SK-N-SH (cell line): ENCODE results near the gene DOC2A. TPM values are rescaled to one million over a fixed set of nuclear protein-coding genes. Genes with fewer than 3 reads are reported as not detected.

Experiments used
- CTCF ChIA-PET: fragments of 300-600, 350-600 bp; formaldehyde crosslinking; extraction: SDS; loops from one replicate; lab custom pipeline; 2021; lab: Yijun Ruan, JAX
- POLR2A ChIA-PET: fragments of 350-600 bp; sonication (Branson Sonifier 250); formaldehyde crosslinking; extraction: SDS; loops from one replicate; lab custom pipeline; 2020; ENCODE audit warnings: antibody characterized with exemption, inconsistent platforms; lab: Yijun Ruan, JAX
- DNase-seq: peaks from one replicate; pipeline ENCODE4 v3.0.0; 2012
- H2AFZ ChIP-seq: fragments of 200-600 bp; sonication (generic); 2 replicates; pipeline ENCODE4 v1.8.1; 2016; ENCODE audit warnings: antibody characterized with exemption, mild to moderate bottlenecking, low read depth
- H3F3A ChIP-seq: fragments of 200-600 bp; sonication (generic); replicated peaks from 2 replicates; pipeline ENCODE3; 2016; ENCODE audit warnings: antibody characterized with exemption, mild to moderate bottlenecking; ENCODE audit not compliant: insufficient read depth
- H3K27ac ChIP-seq, 2 experiments: fragments of 200-500 bp in 1 of 2; fragments of 200-600 bp in 1 of 2; sonication (Bioruptor generic) in 1 of 2; sonication (generic), shearing (Covaris generic) in 1 of 2; 2 replicates each; pipeline versions ENCODE4 v1.5.1 to v1.6.1; 2014 to 2016; ENCODE audit warnings: low read depth in 2 of 2, inconsistent platforms in 1 of 2, low read length in 1 of 2, mild to moderate bottlenecking in 1 of 2, mixed read lengths in 1 of 2
- H3K27me3 ChIP-seq: fragments of 200-600 bp; sonication (generic), shearing (Covaris generic); 2 replicates; pipeline ENCODE4 v1.6.1; 2016; ENCODE audit warnings: mixed run types; ENCODE audit not compliant: insufficient read depth
- H3K36me3 ChIP-seq, 2 experiments: fragments of 200-500 bp in 1 of 2; fragments of 200-600 bp in 1 of 2; sonication (Bioruptor generic) in 1 of 2; sonication (generic) in 1 of 2; replicated peaks in 1 of 2; 2 replicates each; pipeline versions ENCODE3 to v1.5.1; 2014 to 2016; ENCODE audit warnings: low read length in 1 of 2, mild to moderate bottlenecking in 1 of 2; ENCODE audit not compliant: insufficient read depth in 2 of 2, control insufficient read depth in 1 of 2
- H3K4me1 ChIP-seq, 2 experiments: fragments of 200-500 bp in 1 of 2; fragments of 200-600 bp in 1 of 2; sonication (Bioruptor generic) in 1 of 2; sonication (generic), shearing (Covaris generic) in 1 of 2; 2 replicates each; pipeline versions ENCODE4 v1.5.1 to v1.6.1; 2014 to 2016; ENCODE audit warnings: low read depth in 1 of 2, low read length in 1 of 2, mixed run types in 1 of 2; ENCODE audit not compliant: insufficient read depth in 2 of 2, control insufficient read depth in 1 of 2
- H3K4me2 ChIP-seq: fragments of 200-600 bp; sonication (generic), shearing (Covaris generic); 2 replicates; pipeline ENCODE4 v1.6.1; 2017; ENCODE audit warnings: mixed run types
- H3K4me3 ChIP-seq, 2 experiments: fragments of 200-500 bp in 1 of 2; fragments of 200-600 bp in 1 of 2; sonication (Bioruptor generic) in 1 of 2; sonication (generic), shearing (Covaris generic) in 1 of 2; 2 replicates each; pipeline versions ENCODE4 v1.5.1 to v1.8.1; 2014 to 2016; ENCODE audit warnings: low read depth in 2 of 2, inconsistent platforms in 1 of 2, low read length in 1 of 2, mild to moderate bottlenecking in 1 of 2, mixed read lengths in 1 of 2, moderate library complexity in 1 of 2
- H3K79me2 ChIP-seq: fragments of 200-600 bp; sonication (generic); 2 replicates; pipeline ENCODE4 v1.8.1; 2017; ENCODE audit warnings: mild to moderate bottlenecking; ENCODE audit not compliant: insufficient read depth
- H3K9ac ChIP-seq: fragments of 200-600 bp; sonication (generic); 2 replicates; pipeline ENCODE4 v1.6.1; 2017; ENCODE audit warnings: mixed run types
- H3K9me2 ChIP-seq: fragments of 200-600 bp; sonication (generic); 2 replicates; pipeline ENCODE4 v1.6.1; 2017; ENCODE audit warnings: mixed run types
- H3K9me3 ChIP-seq: fragments of 200-600 bp; sonication (generic); 2 replicates; pipeline ENCODE4 v1.6.1; 2017; ENCODE audit warnings: mixed run types, mild to moderate bottlenecking, moderate library complexity
- H4K20me1 ChIP-seq: fragments of 200-600 bp; sonication (generic); 2 replicates; pipeline ENCODE4 v1.6.1; 2017; ENCODE audit warnings: mild to moderate bottlenecking, mixed run types; ENCODE audit not compliant: insufficient read depth
- CHD2 ChIP-seq: fragments of 150-350 bp; IDR thresholded peaks from 2 replicates; pipeline ENCODE4 v1.6.1; 2018; ENCODE audit warnings: low read length; ENCODE audit not compliant: partially characterized antibody
- CTCF ChIP-seq: fragments of 200-600 bp; sonication (generic); IDR thresholded peaks from 2 replicates; pipeline ENCODE4 v1.6.1; 2017; ENCODE audit warnings: antibody characterized with exemption, mild to moderate bottlenecking, moderate library complexity
- ELF1 ChIP-seq: IDR thresholded peaks from 2 replicates; pipeline ENCODE4 v1.4.0; 2012
- EP300 ChIP-seq, 2 experiments: IDR thresholded peaks; 2 replicates each; pipeline versions ENCODE4 v1.4.0 to v1.6.1; 2012; ENCODE audit warnings: borderline replicate concordance in 1 of 2, low read depth in 1 of 2, low read length in 1 of 2
- GABPA ChIP-seq: IDR thresholded peaks from 2 replicates; pipeline ENCODE4 v1.4.0; 2012; ENCODE audit warnings: low read depth, mild to moderate bottlenecking
- GATA2 ChIP-seq: sonication (generic); formaldehyde crosslinking; IDR thresholded peaks from 2 replicates; pipeline ENCODE4 v1.5.0; 2020; ENCODE audit warnings: mild to moderate bottlenecking, missing genetic modification reagents
- JUND ChIP-seq: IDR thresholded peaks from 2 replicates; pipeline ENCODE4 v1.4.0; 2012
- MEF2A ChIP-seq: IDR thresholded peaks from 2 replicates; pipeline ENCODE4 v1.4.0; 2012; ENCODE audit warnings: low read depth, borderline replicate concordance
- MXI1 ChIP-seq: IDR thresholded peaks from 2 replicates; pipeline ENCODE4 v1.6.1; 2012; ENCODE audit warnings: mild to moderate bottlenecking, low read depth, low read length, improper control_type of control experiment
- NFIC ChIP-seq: IDR thresholded peaks from 2 replicates; pipeline ENCODE4 v1.4.0; 2012; ENCODE audit warnings: borderline replicate concordance
- POLR2AphosphoS5 ChIP-seq: IDR thresholded peaks from 2 replicates; pipeline ENCODE4 v1.6.1; 2012; ENCODE audit warnings: low read depth, low read length
- RAD21 ChIP-seq: IDR thresholded peaks from 2 replicates; pipeline ENCODE4 v1.6.1; 2012; ENCODE audit warnings: mild to moderate bottlenecking, low read length
- RCOR1 ChIP-seq: fragments of 150-350 bp; IDR thresholded peaks from 2 replicates; pipeline ENCODE4 v1.6.1; 2017; ENCODE audit warnings: antibody characterized with exemption, low read length
- RXRA ChIP-seq: IDR thresholded peaks from 2 replicates; pipeline ENCODE4 v1.4.0; 2012; ENCODE audit warnings: low read depth, mild to moderate bottlenecking, borderline replicate concordance
- SIN3A ChIP-seq: IDR thresholded peaks from 2 replicates; pipeline ENCODE4 v1.6.1; 2012; ENCODE audit warnings: low read depth, mild to moderate bottlenecking, low read length, moderate library complexity, borderline replicate concordance
- TCF12 ChIP-seq: IDR thresholded peaks from 2 replicates; pipeline ENCODE4 v1.4.0; 2012
- TEAD4 ChIP-seq: IDR thresholded peaks from 2 replicates; pipeline ENCODE4 v1.4.0; 2012; ENCODE audit warnings: mild to moderate bottlenecking, borderline replicate concordance; ENCODE audit not compliant: insufficient read depth
- ZBTB33 ChIP-seq: IDR thresholded peaks from 2 replicates; pipeline ENCODE4 v1.4.0; 2012; ENCODE audit warnings: low read depth, borderline replicate concordance
- WGBS: methylation state at CpG from one replicate; pipeline ENCODE4 v1.1.6; 2017; ENCODE audit warnings: low lambda C conversion rate; 5-methylcytosine and 5-hydroxymethylcytosine counted together
- polyA plus RNA-seq, 3 experiments: library from polyadenylated mRNA; depleted of rRNA; stranded (reverse); fragments of >200 nt; gene quantifications; 2 replicates each; pipeline ENCODE4 v1.2.3, GENCODE V29; 2012
- TF ChIP-seq, protein P1 (sequence below): IDR thresholded peaks from 2 replicates; pipeline ENCODE4 v1.4.0; 2012; ENCODE audit warnings: low read depth
- TF ChIP-seq, protein P2 (sequence below): fragments of 150-350 bp; IDR thresholded peaks from 2 replicates; pipeline ENCODE4 v1.6.1; 2016; ENCODE audit warnings: mild to moderate bottlenecking, low read depth, low read length

Gene DOC2A
- polyA plus RNA-seq, 1 of the 3 experiments (the other 2 are of a cell fraction) = 10.4 TPM

DNA sequence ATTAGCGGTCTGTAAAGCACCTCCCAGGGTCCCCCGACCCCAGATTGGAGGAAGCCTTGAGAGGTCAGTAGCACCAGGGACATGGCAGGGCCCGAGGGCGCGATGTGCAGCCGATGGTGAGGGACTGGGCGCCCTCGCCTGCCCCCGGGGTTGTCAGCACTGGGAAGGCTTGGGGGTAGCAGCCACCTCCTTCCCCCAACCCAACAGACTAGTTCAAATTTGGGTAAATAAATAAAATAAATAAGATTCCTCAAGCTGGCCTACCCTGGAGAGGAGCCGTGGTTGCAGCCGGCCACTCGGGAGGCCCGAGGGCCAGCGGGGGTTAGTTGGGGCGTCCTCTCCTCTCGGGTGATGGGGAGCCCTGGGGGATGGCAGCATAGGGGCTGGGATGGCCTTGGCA is 13.6 kb upstream of the DOC2A start:
- H3K79me2 ChIP-seq = no peaks in the 10 kb centered on the region
- POLR2A ChIA-PET = no interaction called here
- TF ChIP-seq ZBTB33 (no peak), TCF12 (no peak), RAD21 (no peak), TEAD4 (no peak), CHD2 (no peak), JUND (no peak), RCOR1 (no peak), NFIC (no peak)
- TF ChIP-seq, protein P1, sequence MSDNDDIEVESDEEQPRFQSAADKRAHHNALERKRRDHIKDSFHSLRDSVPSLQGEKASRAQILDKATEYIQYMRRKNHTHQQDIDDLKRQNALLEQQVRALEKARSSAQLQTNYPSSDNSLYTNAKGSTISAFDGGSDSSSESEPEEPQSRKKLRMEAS = no peak
- TF ChIP-seq, protein P2, sequence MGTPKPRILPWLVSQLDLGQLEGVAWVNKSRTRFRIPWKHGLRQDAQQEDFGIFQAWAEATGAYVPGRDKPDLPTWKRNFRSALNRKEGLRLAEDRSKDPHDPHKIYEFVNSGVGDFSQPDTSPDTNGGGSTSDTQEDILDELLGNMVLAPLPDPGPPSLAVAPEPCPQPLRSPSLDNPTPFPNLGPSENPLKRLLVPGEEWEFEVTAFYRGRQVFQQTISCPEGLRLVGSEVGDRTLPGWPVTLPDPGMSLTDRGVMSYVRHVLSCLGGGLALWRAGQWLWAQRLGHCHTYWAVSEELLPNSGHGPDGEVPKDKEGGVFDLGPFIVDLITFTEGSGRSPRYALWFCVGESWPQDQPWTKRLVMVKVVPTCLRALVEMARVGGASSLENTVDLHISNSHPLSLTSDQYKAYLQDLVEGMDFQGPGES = no peak
- TF ChIP-seq, all 33 proteins: peak for 0
- H3K27me3 ChIP-seq = no peaks in the 10 kb centered on the region
- DNase-seq = no peak
- no peaks in the 10 kb centered on the region for H4K20me1 ChIP-seq
- no peak overlapping the region for H3K4me2 ChIP-seq
- H3F3A ChIP-seq = peaks cover 6% of the 10 kb centered on the region
- H2AFZ ChIP-seq = no peak overlapping the region
- no peak overlapping the region for H3K4me3 ChIP-seq
- H3K9me2 ChIP-seq = no peaks in the 10 kb centered on the region
- H3K9me3 ChIP-seq = no peaks in the 10 kb centered on the region
- H3K9ac ChIP-seq = no peak overlapping the region
- CTCF ChIA-PET = interaction anchor here (0.6 to 0.9 kb wide), 2 partner anchors 8 to 18 kb away, joined by 3 read pairs; no protein-coding TSS in a partner anchor
- no peak overlapping the region for H3K27ac ChIP-seq
- 66% methylated on average over 16 of the region's 16 CpGs for WGBS
- H3K4me1 ChIP-seq = peaks cover 0 to 16% of the 10 kb centered on the region in 2 experiments; a peak in 1 of 4 replicates
- H3K36me3 ChIP-seq = no peaks in the 10 kb centered on the region

DNA sequence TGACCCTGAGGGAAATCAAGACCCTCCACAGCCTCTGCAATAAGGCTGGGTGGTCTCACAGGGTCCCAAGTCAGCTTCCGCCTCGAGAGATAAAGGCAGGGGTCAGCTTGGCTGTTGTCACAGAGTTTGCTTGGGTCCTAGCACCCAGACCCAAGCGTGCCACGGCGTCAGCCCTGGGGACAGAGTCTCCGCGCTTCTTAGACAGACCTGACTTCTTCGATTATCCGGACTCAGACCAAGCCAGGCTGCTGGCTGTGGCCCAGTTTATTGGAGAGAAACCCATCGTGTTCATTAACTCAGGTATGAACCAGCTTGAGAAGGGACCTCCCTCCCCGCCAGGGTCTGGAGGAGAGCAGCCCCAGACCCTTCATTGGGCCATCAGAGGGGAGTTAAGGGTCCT is 12.8 kb upstream of the DOC2A start:
- Histone ChIP-seq H3K4me2 (no peak overlapping the region), H3K27ac (no peak overlapping the region), H3K36me3 (no peaks in the 10 kb centered on the region), H3K4me1 (peaks cover 0 to 7% of the 10 kb centered on the region in 2 experiments; a peak in 1 of 4 replicates), H3K27me3 (no peaks in the 10 kb centered on the region), H3K79me2 (no peaks in the 10 kb centered on the region), H3K4me3 (no peak overlapping the region), H3F3A (peaks cover 6% of the 10 kb centered on the region), H3K9me3 (no peaks in the 10 kb centered on the region), H4K20me1 (no peaks in the 10 kb centered on the region), H3K9me2 (no peaks in the 10 kb centered on the region), H3K9ac (no peak overlapping the region), H2AFZ (no peak overlapping the region)
- 61% methylated on average over 8 of the region's 11 CpGs for WGBS
- ChIA-PET POLR2A (interaction anchor here (0.8 to 1.2 kb wide), 2 partner anchors 8 to 17 kb away, joined by 3 to 5 read pairs; partner anchors contain the start of gene TLCD3B), CTCF (interaction anchor here (1.1 to 3.4 kb wide), 3 partner anchors 9 to 175 kb away, joined by 3 to 43 read pairs (median 4); partner anchors contain the start of gene TLCD3B)
- DNase-seq = no peak
- TF ChIP-seq RXRA = no peak
- no peak for TF ChIP-seq GATA2 (CRISPR knock-in tag)
- TF ChIP-seq GABPA = no peak
- no peak for TF ChIP-seq CHD2
- no peak for TF ChIP-seq POLR2AphosphoS5
- TF ChIP-seq SIN3A = no peak
- no peak for TF ChIP-seq ELF1
- TF ChIP-seq, protein P1 = no peak
- no peak for TF ChIP-seq ZBTB33
- no peak for TF ChIP-seq CTCF
- TF ChIP-seq JUND = no peak
- TF ChIP-seq MXI1 = no peak
- TF ChIP-seq EP300 (IDR thresholded peaks at IDR 0.05; ENCODE audit: borderline replicate concordance in 1 of 2, low read depth in 1 of 2, low read length in 1 of 2) = no peak
- no peak for TF ChIP-seq MEF2A
